ENCODE data around the gene PPIA. TPM values are rescaled to one million over a fixed set of nuclear protein-coding genes. Genes with fewer than 3 reads are reported as not detected.

Gene PPIA
- total RNA-seq, 3 donors from 2014 or later (not counting 1 experiment from before 2014, with no cell fraction given), result 701 to 727 (median 718) TPM

GRCh38 chr7:44767912-44768627, 28.4 kb upstream of the PPIA start:
- peak in 2 of 3 donors; percentile 36 to 44 for ATAC-seq
- peak overlapping the region; percentile 50 for H3K27ac ChIP-seq (ENCODE audit: low read length)
- intact Hi-C loops (cut with micrococcal nuclease), result loop anchor here (2.0 kb wide), 1 partner anchor 29 kb away; the partner anchor contains the start of gene PPIA
- peak in 1 of 2 donors; percentile 64 for DNase-seq
- WGBS (ENCODE audit: insufficient coverage), result 49% methylated on average over 10 of the region's 12 CpGs
- peaks cover 0 to 2% of the 10 kb centered on the region in 2 donors for H3K27me3 Mint-ChIP-seq (ENCODE audit: low read depth in 2 of 2)
- no peak for TF ChIP-seq CTCF (IDR thresholded peaks at IDR 0.05)
- H3K4me3 ChIP-seq (ENCODE audit: low read length), result no peak overlapping the region
- peak overlapping the region; percentile 84 for H3K4me3 Mint-ChIP-seq
- no peaks in the 10 kb centered on the region for H3K9me3 ChIP-seq (ENCODE audit: control insufficient read depth, insufficient read depth, low read length)
- peaks cover 46% of the 10 kb centered on the region for H3K4me1 ChIP-seq (ENCODE audit: control insufficient read depth, insufficient read depth, low read length)
- H3K4me1 Mint-ChIP-seq, result peaks cover 40 to 43% of the 10 kb centered on the region in 2 donors
- H3K36me3 Mint-ChIP-seq, result no peaks in the 10 kb centered on the region
- H3K27ac Mint-ChIP-seq, result peak overlapping the region; percentile 64 to 93
- H3K27me3 ChIP-seq (ENCODE audit: control insufficient read depth, insufficient read depth, low read length), result no peaks in the 10 kb centered on the region
- H3K36me3 ChIP-seq (ENCODE audit: control insufficient read depth, insufficient read depth, low read length), result peaks cover 39% of the 10 kb centered on the region
- H3K9me3 Mint-ChIP-seq, result no peaks in the 10 kb centered on the region

DNA sequence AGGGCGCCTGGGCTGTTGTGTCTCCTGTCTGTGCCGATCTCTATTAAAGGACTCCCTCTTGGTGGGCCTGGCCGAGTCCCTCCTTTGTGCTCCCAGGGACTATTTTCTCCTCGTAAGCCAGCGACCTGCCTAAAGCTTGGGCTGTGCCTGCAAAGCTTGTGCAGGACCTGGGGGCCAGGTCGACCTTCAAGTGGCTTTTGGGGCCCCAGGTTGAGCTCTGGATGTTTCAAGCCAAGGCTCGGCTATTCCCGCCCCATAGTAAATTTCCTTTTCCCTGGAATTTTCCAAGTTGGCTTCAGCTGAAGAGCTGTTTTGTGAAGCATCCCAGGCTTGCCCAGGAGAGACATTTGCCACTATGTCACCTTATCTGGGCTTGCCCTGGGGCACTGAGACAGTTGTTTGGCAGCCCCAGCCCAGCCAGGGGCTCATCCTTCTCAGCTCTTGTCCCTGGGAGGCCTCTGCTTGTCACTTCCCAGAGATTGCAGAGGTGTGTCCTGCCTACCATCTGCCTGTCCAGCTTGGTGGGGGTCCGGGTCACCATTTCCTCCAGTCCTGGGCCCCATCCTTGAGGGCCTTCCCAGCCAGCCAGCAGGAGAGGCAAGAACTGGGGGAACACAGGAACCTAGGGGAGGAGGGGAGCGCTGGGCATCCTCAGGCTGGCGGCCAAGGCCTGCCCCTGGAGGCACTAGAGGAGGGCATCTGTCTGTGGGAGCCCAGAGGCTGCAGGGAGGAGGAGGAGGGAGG, 27.7 kb upstream of the PPIA start:
- Histone ChIP-seq H3K9me3 (ENCODE audit: control insufficient read depth, insufficient read depth, low read length) (no peaks in the 10 kb centered on the region), H3K4me1 (ENCODE audit: control insufficient read depth, insufficient read depth, low read length) (peaks cover 46% of the 10 kb centered on the region), H3K4me3 (ENCODE audit: low read length) (no peak overlapping the region), H3K36me3 (ENCODE audit: control insufficient read depth, insufficient read depth, low read length) (peaks cover 32% of the 10 kb centered on the region), H3K27ac (ENCODE audit: low read length) (peak overlapping the region; percentile 50), H3K27me3 (ENCODE audit: control insufficient read depth, insufficient read depth, low read length) (no peaks in the 10 kb centered on the region)
- Mint-ChIP-seq H3K36me3 (no peaks in the 10 kb centered on the region), H3K4me1 (peaks cover 40 to 43% of the 10 kb centered on the region in 2 donors), H3K4me3 (peak overlapping the region; percentile 84), H3K27ac (peak overlapping the region; percentile 64 to 93), H3K9me3 (no peaks in the 10 kb centered on the region), H3K27me3 (ENCODE audit: low read depth in 2 of 2) (peaks cover 0 to 2% of the 10 kb centered on the region in 2 donors)
- no peak for ATAC-seq
- DNase-seq, result no peak
- intact Hi-C loops (cut with micrococcal nuclease), result loop anchor here (2.0 kb wide), 1 partner anchor 28 kb away; the partner anchor contains the start of gene PPIA
- TF ChIP-seq CTCF (IDR thresholded peaks at IDR 0.05), result no peak
- WGBS (ENCODE audit: insufficient coverage), result 75% methylated on average over 11 of the region's 11 CpGs

DNA sequence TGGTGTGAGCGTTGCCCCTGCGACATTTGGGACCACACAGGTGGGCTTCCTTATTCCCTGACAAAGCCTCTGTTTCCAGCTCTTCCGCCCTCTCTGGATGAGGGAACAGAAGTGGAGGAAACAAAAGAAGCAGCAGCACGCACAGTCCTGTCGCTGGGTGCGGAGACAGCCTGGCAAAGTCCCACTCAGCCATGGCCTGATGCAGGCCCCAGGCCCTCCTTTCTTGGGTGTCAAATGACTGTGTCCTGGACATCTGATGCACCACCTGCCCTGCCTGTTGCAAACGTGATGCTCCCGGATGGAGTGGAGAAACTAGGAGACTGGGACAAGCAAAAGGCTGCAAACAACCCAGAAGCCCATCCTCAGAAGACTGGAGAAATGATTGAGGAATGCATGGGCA, 27.1 kb upstream of the PPIA start:
- H3K4me1 ChIP-seq (ENCODE audit: control insufficient read depth, insufficient read depth, low read length), result peaks cover 46% of the 10 kb centered on the region
- peaks cover 40 to 43% of the 10 kb centered on the region in 2 donors for H3K4me1 Mint-ChIP-seq
- no peak for TF ChIP-seq CTCF (IDR thresholded peaks at IDR 0.05)
- no peaks in the 10 kb centered on the region for H3K9me3 ChIP-seq (ENCODE audit: control insufficient read depth, insufficient read depth, low read length)
- ATAC-seq (peak in 2 of 3 donors; percentile 7 to 22), DNase-seq (no peak)
- H3K36me3 ChIP-seq (ENCODE audit: control insufficient read depth, insufficient read depth, low read length), result peaks cover 27% of the 10 kb centered on the region
- 89% methylated on average over 8 of the region's 8 CpGs for WGBS (ENCODE audit: insufficient coverage)
- H3K4me3 ChIP-seq (ENCODE audit: low read length), result no peak overlapping the region
- H3K27me3 Mint-ChIP-seq (ENCODE audit: low read depth in 2 of 2), result peaks cover 0 to 2% of the 10 kb centered on the region in 2 donors
- peak overlapping the region; percentile 51 for H3K27ac ChIP-seq (ENCODE audit: low read length)
- intact Hi-C loops (cut with micrococcal nuclease), result loop anchor here (2.0 kb wide), 1 partner anchor 27 kb away; the partner anchor contains the start of gene PPIA
- peak overlapping the region; percentile 84 for H3K4me3 Mint-ChIP-seq
- no peaks in the 10 kb centered on the region for H3K27me3 ChIP-seq (ENCODE audit: control insufficient read depth, insufficient read depth, low read length)
- no peaks in the 10 kb centered on the region for H3K9me3 Mint-ChIP-seq
- H3K36me3 Mint-ChIP-seq, result no peaks in the 10 kb centered on the region
- H3K27ac Mint-ChIP-seq, result peak overlapping the region; percentile 78 to 93

All from natural killer cell (primary cell).